SU-DHL-6 (cell line): ENCODE measurements around the gene CHD2.

Source experiments
- CTCF ChIP-seq: fragments of 200-600 bp; sonication (generic); IDR thresholded peaks from one replicate; pipeline ENCODE4 v1.5.1; 2017; ENCODE audit warnings: antibody characterized with exemption, mild to moderate bottlenecking, low read length, moderate library complexity; ENCODE audit not compliant: insufficient read depth, poor library complexity, severe bottlenecking
- EZH2phosphoT487 ChIP-seq: fragments of 200-600 bp; sonication (generic), shearing (Covaris generic); conservative IDR thresholded peaks from 2 replicates; pipeline ENCODE4 v1.6.1; 2018; ENCODE audit warnings: mild to moderate bottlenecking, antibody characterized with exemption, low read length, moderate library complexity, mixed read lengths

- no peak for TF ChIP-seq CTCF
- TF ChIP-seq EZH2phosphoT487, result no peak
These were observed 135.2 kb downstream of the CHD2 start for GRCh38 chr15:93035092-93035915.
